Measurements from ENCODE around the gene HAUS8.

DNA sequence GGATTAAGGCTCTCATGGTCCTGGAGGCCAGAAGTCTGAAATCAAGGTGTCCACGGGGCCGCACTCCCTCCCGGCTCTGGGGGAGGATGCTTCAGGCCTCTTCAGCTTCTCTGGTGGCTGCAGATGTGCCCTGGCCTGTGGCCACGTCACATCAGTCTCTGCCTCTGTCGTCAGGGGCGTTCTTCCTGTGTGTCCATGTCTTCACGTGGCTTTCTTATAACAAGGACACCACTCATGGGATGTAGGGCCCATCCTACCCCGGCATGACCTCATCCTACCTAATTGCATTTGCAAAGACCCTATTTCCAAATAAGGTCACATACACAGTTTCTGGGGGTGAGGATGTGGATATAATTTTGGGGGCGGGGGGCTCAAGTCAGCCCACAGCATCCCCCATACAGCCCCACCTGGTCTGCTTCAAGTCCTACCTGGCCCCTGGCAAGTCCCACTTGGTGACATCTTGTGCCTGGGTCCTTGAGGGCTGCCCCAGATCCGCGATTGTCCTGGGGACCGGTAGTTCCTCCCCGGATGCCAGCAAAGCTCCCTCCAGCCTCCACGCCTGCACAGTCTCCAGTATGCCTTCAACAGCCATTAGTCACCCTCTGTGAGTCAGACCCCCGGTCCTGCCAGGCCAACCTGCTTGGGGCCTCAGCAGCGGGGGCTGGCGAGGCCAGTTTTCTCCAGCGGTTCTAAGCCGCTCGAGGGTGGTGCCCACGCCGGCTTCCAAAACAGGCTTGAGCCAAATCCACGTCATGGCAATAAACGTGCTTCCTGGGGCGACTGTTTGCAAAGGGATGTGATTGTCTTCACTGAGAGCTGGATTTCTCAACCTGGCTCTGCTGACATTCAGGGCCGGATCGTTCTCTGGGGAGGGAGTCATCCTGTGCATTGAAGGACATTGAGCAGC is 32.5 kb upstream of the HAUS8 start:
- TF ChIP-seq, protein P1, sequence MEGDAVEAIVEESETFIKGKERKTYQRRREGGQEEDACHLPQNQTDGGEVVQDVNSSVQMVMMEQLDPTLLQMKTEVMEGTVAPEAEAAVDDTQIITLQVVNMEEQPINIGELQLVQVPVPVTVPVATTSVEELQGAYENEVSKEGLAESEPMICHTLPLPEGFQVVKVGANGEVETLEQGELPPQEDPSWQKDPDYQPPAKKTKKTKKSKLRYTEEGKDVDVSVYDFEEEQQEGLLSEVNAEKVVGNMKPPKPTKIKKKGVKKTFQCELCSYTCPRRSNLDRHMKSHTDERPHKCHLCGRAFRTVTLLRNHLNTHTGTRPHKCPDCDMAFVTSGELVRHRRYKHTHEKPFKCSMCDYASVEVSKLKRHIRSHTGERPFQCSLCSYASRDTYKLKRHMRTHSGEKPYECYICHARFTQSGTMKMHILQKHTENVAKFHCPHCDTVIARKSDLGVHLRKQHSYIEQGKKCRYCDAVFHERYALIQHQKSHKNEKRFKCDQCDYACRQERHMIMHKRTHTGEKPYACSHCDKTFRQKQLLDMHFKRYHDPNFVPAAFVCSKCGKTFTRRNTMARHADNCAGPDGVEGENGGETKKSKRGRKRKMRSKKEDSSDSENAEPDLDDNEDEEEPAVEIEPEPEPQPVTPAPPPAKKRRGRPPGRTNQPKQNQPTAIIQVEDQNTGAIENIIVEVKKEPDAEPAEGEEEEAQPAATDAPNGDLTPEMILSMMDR (IDR thresholded peaks at IDR 0.05; ENCODE audit: poor library complexity, severe bottlenecking): no peak
- no peak for TF ChIP-seq EP300 (conservative IDR thresholded peaks at IDR 0.05; ENCODE audit: poor library complexity, severe bottlenecking)
- no peak for TF ChIP-seq POLR2AphosphoS5 (IDR thresholded peaks at IDR 0.05)
- no peak for TF ChIP-seq EZH2 (IDR thresholded peaks at IDR 0.05; ENCODE audit: borderline replicate concordance, insufficient read depth, low read length, poor library complexity, severe bottlenecking)
- no peak for TF ChIP-seq SMC3 (conservative IDR thresholded peaks at IDR 0.05; ENCODE audit: poor library complexity)
- no peak for TF ChIP-seq TAF1 (IDR thresholded peaks at IDR 0.05; ENCODE audit: low read depth)

Measured in neural cell (in vitro differentiated cells).